GM20000 (cell line): Measurements from ENCODE around the gene RIT2.

Experiments
- DNase-seq: peaks from one replicate; pipeline ENCODE4 v3.0.0; 2012; ENCODE audit warnings: low spot score
- CTCF ChIP-seq: IDR thresholded peaks from 2 replicates; pipeline ENCODE4 v1.5.1; 2012; ENCODE audit warnings: mild to moderate bottlenecking, control low read depth; ENCODE audit errors: extremely low read depth, missing control alignments

RIT2 gene

GRCh38 chr18:42958353-42958752, 157.1 kb downstream of the RIT2 start:
- no peak for TF ChIP-seq CTCF
- no peak for DNase-seq

GRCh38 chr18:42956287-42956686, 159.2 kb downstream of the RIT2 start:
- no peak for TF ChIP-seq CTCF
- no peak for DNase-seq

- no peak for DNase-seq
- TF ChIP-seq CTCF, result no peak
Observed at GRCh38 chr18:42954887-42955286, 160.6 kb downstream of the RIT2 start.

- DNase-seq, result no peak
- TF ChIP-seq CTCF, result no peak
Observed at GRCh38 chr18:42953306-42953705, 162.2 kb downstream of the RIT2 start.

- TF ChIP-seq CTCF, result no peak
- no peak for DNase-seq
Observed at GRCh38 chr18:42950732-42951131, 164.8 kb downstream of the RIT2 start.

- TF ChIP-seq CTCF, result no peak
- no peak for DNase-seq
Observed at GRCh38 chr18:42948831-42949230, 166.7 kb downstream of the RIT2 start.

GRCh38 chr18:42941860-42942259, 173.6 kb downstream of the RIT2 start:
- TF ChIP-seq CTCF, result no peak
- DNase-seq, result no peak
